Measurements from ENCODE around the gene ZNF587B. TPM values are rescaled to one million over a fixed set of nuclear protein-coding genes. Genes with fewer than 3 reads are reported as not detected.

ZNF587B gene
- total RNA-seq (1 to 10 TPM; 5.3 to 8.1 (median 7.1) TPM), polyA plus RNA-seq (1 to 10 TPM; 1.3 to 7.5 TPM)
- long read RNA-seq, donor 1, partial matches to known transcripts = 0 of 3 reads
- long read RNA-seq, donor 1, other reads (novel, unspliced or antisense) = 3 of 3 reads
- long read RNA-seq, donor 2, partial matches to known transcripts = 0 of 1 reads
- long read RNA-seq, donor 2, other reads (novel, unspliced or antisense) = 1 of 1 reads
- long read RNA-seq, donor 3, partial matches to known transcripts = 0 of 4 reads
- long read RNA-seq, donor 3, other reads (novel, unspliced or antisense) = 4 of 4 reads

DNA sequence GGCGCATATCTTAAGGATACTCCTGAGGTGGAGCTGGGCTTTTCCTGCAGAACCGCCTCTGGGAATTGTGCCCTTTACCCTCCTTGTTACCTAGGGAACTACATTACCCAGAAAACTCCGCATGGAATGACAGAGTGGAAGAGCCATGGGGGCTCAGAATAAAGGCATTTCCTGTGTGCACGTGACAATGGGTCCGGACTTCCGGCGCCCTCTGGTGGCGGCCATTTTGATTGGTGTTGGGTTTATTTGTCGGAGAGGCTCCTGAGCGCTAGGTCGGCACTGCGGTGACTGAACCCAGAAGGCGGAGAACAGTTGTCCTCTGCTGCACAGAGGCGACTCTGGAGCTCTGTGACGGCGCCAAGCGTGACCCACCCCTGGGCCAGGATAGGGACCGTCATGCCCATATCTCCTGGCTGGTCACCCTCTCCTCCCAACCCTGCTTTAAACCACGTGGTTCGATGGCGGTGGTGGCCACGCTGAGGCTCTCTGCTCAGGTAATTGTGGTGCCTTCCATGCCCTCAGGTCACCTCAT lies at the start of gene ZNF587B:
Gene ZNF587B (plus strand): TSS at position 229 of the 532 bp plus-strand sequence. CDS start 230 bp downstream, at position 459.
- no peaks in the 10 kb centered on the region for H3K27me3 ChIP-seq
- DNase-seq (peak; percentile 78 to 86), ATAC-seq (peak; percentile 88 to 96 (median 92))
- 13 to 23% methylated on average over 22 of the region's 22 CpGs for WGBS, 2 donors
- H3K4me1 ChIP-seq = peaks cover 0 to 38% (median 21%) of the 10 kb centered on the region in 9 donors
- peak within 1 kb of the TSS; percentile 55 to 86 (median 79) for H3K27ac ChIP-seq
- H3K9me3 ChIP-seq = no peaks in the 10 kb centered on the region
- TF ChIP-seq, protein P1, sequence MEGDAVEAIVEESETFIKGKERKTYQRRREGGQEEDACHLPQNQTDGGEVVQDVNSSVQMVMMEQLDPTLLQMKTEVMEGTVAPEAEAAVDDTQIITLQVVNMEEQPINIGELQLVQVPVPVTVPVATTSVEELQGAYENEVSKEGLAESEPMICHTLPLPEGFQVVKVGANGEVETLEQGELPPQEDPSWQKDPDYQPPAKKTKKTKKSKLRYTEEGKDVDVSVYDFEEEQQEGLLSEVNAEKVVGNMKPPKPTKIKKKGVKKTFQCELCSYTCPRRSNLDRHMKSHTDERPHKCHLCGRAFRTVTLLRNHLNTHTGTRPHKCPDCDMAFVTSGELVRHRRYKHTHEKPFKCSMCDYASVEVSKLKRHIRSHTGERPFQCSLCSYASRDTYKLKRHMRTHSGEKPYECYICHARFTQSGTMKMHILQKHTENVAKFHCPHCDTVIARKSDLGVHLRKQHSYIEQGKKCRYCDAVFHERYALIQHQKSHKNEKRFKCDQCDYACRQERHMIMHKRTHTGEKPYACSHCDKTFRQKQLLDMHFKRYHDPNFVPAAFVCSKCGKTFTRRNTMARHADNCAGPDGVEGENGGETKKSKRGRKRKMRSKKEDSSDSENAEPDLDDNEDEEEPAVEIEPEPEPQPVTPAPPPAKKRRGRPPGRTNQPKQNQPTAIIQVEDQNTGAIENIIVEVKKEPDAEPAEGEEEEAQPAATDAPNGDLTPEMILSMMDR (IDR thresholded peaks at IDR 0.05) = peak; percentile 6 to 70 (median 52)
- intact Hi-C loops (cut with DNase I) = no loop called here
- H3K36me3 ChIP-seq = peaks cover 0 to 20% (median 0%) of the 10 kb centered on the region in 9 donors
- H3K4me3 ChIP-seq = peak within 1 kb of the TSS; percentile 41 to 78 (median 59)

DNA sequence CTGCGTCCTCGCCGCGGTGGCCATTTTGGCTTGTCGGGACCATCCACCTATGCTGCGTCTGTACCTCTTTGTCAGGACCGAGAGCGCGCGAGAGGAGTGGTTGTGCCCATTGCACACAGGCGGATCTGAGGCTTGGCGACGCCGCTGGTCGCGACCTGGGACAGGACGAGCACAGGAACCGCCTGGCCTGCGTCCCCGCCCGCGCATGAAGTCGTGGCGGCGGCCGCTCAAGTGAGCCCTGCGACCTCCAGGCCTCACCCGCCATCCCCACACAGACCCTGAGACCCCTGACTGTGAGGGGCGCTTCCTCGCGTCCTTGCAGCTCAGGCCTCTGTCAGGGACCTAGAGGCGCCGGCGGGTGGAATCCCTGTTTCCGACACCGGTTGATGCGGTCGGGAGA lies 43.8 kb upstream of the ZNF587B start:
- peak in 2 of 8 donors; percentile 38 to 60 for ATAC-seq

DNA sequence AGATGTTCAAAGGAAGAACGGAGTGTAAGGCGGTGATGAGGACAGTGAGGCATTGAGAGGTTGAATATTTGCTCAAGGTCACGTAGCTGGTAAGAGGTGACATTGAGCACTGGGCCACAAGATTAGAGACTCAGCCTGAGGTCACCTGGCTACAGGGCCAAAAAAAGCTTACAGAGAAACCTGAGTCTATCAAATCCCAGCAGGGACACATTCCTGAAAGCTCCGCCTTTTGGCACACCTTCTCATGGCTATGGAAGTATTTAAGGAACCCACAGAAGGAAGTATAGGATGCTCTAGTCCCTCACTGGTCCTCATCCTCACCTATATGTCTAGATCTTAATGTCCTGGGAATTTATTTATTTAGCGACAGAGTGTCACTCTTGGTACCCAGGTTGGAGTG lies 43.2 kb upstream of the ZNF587B start:
- TF ChIP-seq, protein P1 (IDR thresholded peaks at IDR 0.05) = no peak
- peak in 2 of 8 donors; percentile 23 to 42 for ATAC-seq
- WGBS, 2 donors = 86 to 92% methylated on average over 5 of the region's 5 CpGs
- H3K36me3 ChIP-seq = peaks cover 0 to 92% (median 23%) of the 10 kb centered on the region in 9 donors
- H3K9me3 ChIP-seq = peaks cover 0 to 93% (median 21%) of the 10 kb centered on the region in 11 donors
- peaks cover 0 to 3% (median 0%) of the 10 kb centered on the region in 9 donors for H3K4me1 ChIP-seq
- intact Hi-C loops (cut with DNase I) = no loop called here
- DNase-seq = no peak
- no peak overlapping the region for H3K27ac ChIP-seq
- no peaks in the 10 kb centered on the region for H3K27me3 ChIP-seq
- no peak overlapping the region for H3K4me3 ChIP-seq

More for the DNA sequence above, 43.8 kb upstream of the ZNF587B start:
- Histone ChIP-seq H3K4me1 (no peaks in the 10 kb centered on the region), H3K9me3 (peaks cover 0 to 98% (median 26%) of the 10 kb centered on the region in 11 donors), H3K27me3 (no peaks in the 10 kb centered on the region), H3K4me3 (no peak overlapping the region), H3K27ac (no peak overlapping the region), H3K36me3 (peaks cover 0 to 92% (median 22%) of the 10 kb centered on the region in 9 donors)
- 95% methylated on average over 38 of the region's 38 CpGs for WGBS, 2 donors
- TF ChIP-seq, protein P1 (IDR thresholded peaks at IDR 0.05) = no peak
- DNase-seq = no peak
- intact Hi-C loops (cut with DNase I) = no loop called here

DNA sequence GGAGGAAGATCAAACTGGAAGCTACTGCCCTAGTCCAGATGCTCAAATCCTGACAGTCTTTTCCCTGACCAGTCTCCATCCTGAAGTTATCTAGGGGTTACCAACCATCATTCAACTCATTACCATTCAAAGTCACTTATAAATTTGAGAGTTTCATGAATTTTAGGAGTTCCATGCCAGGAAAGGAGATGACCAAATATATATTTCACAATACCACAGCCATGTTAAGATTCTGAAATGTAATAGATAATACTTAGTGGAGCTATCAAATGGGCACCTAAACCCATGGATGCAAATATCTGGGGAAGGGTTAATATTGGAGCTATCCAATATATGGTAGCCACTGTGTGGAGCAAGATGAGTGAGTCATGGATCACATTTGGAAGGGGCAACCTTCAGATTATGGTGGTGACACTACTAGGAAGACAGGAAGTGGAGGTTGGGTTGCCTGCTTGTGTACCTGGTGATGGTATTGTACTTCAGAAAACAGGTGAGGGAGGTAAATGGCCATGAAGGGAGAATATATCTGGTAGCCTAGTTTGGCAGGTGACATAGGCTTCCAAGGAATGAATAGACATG lies 41.9 kb upstream of the ZNF587B start:
- Histone ChIP-seq H3K27me3 (no peaks in the 10 kb centered on the region), H3K36me3 (peaks cover 0 to 90% (median 24%) of the 10 kb centered on the region in 9 donors), H3K27ac (no peak overlapping the region), H3K4me1 (peaks cover 0 to 13% (median under 1%) of the 10 kb centered on the region in 9 donors), H3K9me3 (peaks cover 0 to 85% (median 20%) of the 10 kb centered on the region in 11 donors), H3K4me3 (no peak overlapping the region)
- intact Hi-C loops (cut with DNase I) = no loop called here
- DNase-seq (no peak), ATAC-seq (peak in 1 of 8 donors; percentile 13)
- TF ChIP-seq, protein P1 (IDR thresholded peaks at IDR 0.05) = no peak

All from heart right ventricle (tissue), 16 donors.